Kidney (tissue), 14 donors: Measurements from ENCODE around the gene KIF5C. TPM values are rescaled to one million over a fixed set of nuclear protein-coding genes. Genes with fewer than 3 reads are reported as not detected.

Source experiments
- DNase-seq, 5 donors: peaks; one replicate each; pipeline ENCODE4 v3.0.0-alpha.2; 2013 to 2020
- FAIRE-seq: peaks from 2 replicates; lab custom pipeline; 2012; peaks lifted over from hg19 to GRCh38; lab: Jason Lieb, UNC
- H3K27ac ChIP-seq, 2 donors: one replicate each; pipeline ENCODE4 v1.7.0; 2013; ENCODE audit warnings: low read depth in 2 of 2, low read length in 2 of 2, inconsistent platforms in 1 of 2
- H3K27me3 ChIP-seq: one replicate; pipeline ENCODE4 v1.7.1; 2013; ENCODE audit warnings: low read length, inconsistent platforms; ENCODE audit not compliant: control insufficient read depth, insufficient read depth
- H3K36me3 ChIP-seq, 3 donors: one replicate each; pipeline versions ENCODE4 v1.7.0 to v1.7.1; 2013; ENCODE audit warnings: low read length in 3 of 3, control low read depth in 1 of 3, inconsistent platforms in 1 of 3; ENCODE audit not compliant: insufficient read depth in 3 of 3, control insufficient read depth in 2 of 3
- H3K4me1 ChIP-seq, 3 donors: one replicate each; pipeline versions ENCODE4 v1.7.0 to v1.7.1; 2013; ENCODE audit warnings: low read length in 3 of 3, inconsistent platforms in 1 of 3, low read depth in 1 of 3; ENCODE audit not compliant: control insufficient read depth in 2 of 3, insufficient read depth in 2 of 3
- H3K4me3 ChIP-seq, 3 donors: one replicate each; pipeline versions ENCODE4 v1.7.0 to v1.8.1; 2013; ENCODE audit warnings: low read length in 3 of 3, control low read depth in 1 of 3, inconsistent platforms in 1 of 3
- H3K9ac ChIP-seq, 3 donors: one replicate each; pipeline versions ENCODE4 v1.7.0 to v1.7.1; 2013; ENCODE audit warnings: low read length in 3 of 3, control low read depth in 1 of 3, inconsistent platforms in 1 of 3
- H3K9me3 ChIP-seq, 3 donors: one replicate each; pipeline versions ENCODE4 v1.7.0 to v1.7.1; 2013; ENCODE audit warnings: low read length in 3 of 3, control low read depth in 1 of 3, inconsistent platforms in 1 of 3; ENCODE audit not compliant: control insufficient read depth in 2 of 3, insufficient read depth in 1 of 3
- CTCF ChIP-seq: IDR thresholded peaks from 3 replicates; pipeline ENCODE4 v1.5.1; 2012; ENCODE audit warnings: mild to moderate bottlenecking, moderate library complexity, borderline replicate concordance; ENCODE audit not compliant: insufficient read depth; ENCODE audit errors: extremely low read depth
- intact Hi-C: fragments of 100-400 bp; cut with DNase I; formaldehyde crosslinking; loops from one replicate; pipeline ENCODE4 v1.11.1; 2022
- polyA plus RNA-seq: library from polyadenylated mRNA; stranded (reverse); fragments of 350-450 nt; fragmentation: Illumina TruSeq; extraction: RNeasy Lipid Tissue Mini Kit (QIAGEN cat#74804); gene quantifications from one replicate; pipeline ENCODE4 v1.2.3, GENCODE V29; 2014; ENCODE audit warnings: low read depth, low replicate concordance; ENCODE audit not compliant: insufficient read depth
- total RNA-seq: library from RNA; stranded (reverse); fragmentation: NEBNext Ultra II Directional; extraction: Animal tissue kit (Norgen Biotek cat#: 25700); gene quantifications from one replicate; pipeline ENCODE4 v1.2.1, GENCODE V29; 2021
- donor health status: control.
- donor health status: control.
- donor health status: control.
- donor health status: control.
- donor health status: control.
- donor health status: DM: yes; HTN: yes; CAD: no.
- donor health status: Normal renal cell carcinoma (clear cell type).

KIF5C gene
- total and polyA plus RNA-seq, 2 donors from 2014 or later, result 1.0 to 3.6 TPM

GRCh38 chr2:148944536-148944935 is 69.5 kb downstream of the KIF5C start:
- no peak overlapping the region for H3K9ac ChIP-seq
- no peak for FAIRE-seq
- no peaks in the 10 kb centered on the region for H3K27me3 ChIP-seq
- no peak for DNase-seq
- peaks cover 0 to 1% (median 0%) of the 10 kb centered on the region in 3 donors for H3K9me3 ChIP-seq
- H3K27ac ChIP-seq, result no peak overlapping the region
- H3K36me3 ChIP-seq, result no peaks in the 10 kb centered on the region
- TF ChIP-seq CTCF, result no peak
- H3K4me3 ChIP-seq, result no peak overlapping the region
- no peaks in the 10 kb centered on the region for H3K4me1 ChIP-seq
- intact Hi-C loops, result no loop called here

- no peaks in the 10 kb centered on the region for H3K27me3 ChIP-seq
- H3K4me1 ChIP-seq, result no peaks in the 10 kb centered on the region
- intact Hi-C loops, result no loop called here
- no peak for FAIRE-seq
- no peaks in the 10 kb centered on the region for H3K36me3 ChIP-seq
- peaks cover 0 to 1% (median 0%) of the 10 kb centered on the region in 3 donors for H3K9me3 ChIP-seq
- DNase-seq, result no peak
- no peak for TF ChIP-seq CTCF
- no peak overlapping the region for H3K9ac ChIP-seq
- H3K27ac ChIP-seq, result no peak overlapping the region
- H3K4me3 ChIP-seq, result no peak overlapping the region
Observed at GRCh38 chr2:148947299-148947698, 72.3 kb downstream of the KIF5C start.

GRCh38 chr2:148948868-148949267 is 73.8 kb downstream of the KIF5C start:
- Histone ChIP-seq H3K36me3 (no peaks in the 10 kb centered on the region), H3K4me3 (no peak overlapping the region), H3K9me3 (peaks cover 0 to 1% (median 0%) of the 10 kb centered on the region in 3 donors), H3K27ac (no peak overlapping the region), H3K9ac (no peak overlapping the region), H3K27me3 (no peaks in the 10 kb centered on the region), H3K4me1 (no peaks in the 10 kb centered on the region)
- FAIRE-seq (no peak), DNase-seq (peak in 2 of 5 donors; percentile 26 to 76)
- intact Hi-C loops, result no loop called here
- no peak for TF ChIP-seq CTCF

- intact Hi-C loops, result no loop called here
Observed at GRCh38 chr2:148949348-148949747, 74.3 kb downstream of the KIF5C start.

More at GRCh38 chr2:148949348-148949747, 74.3 kb downstream of the KIF5C start:
- Histone ChIP-seq H3K27me3 (no peaks in the 10 kb centered on the region), H3K4me1 (no peaks in the 10 kb centered on the region), H3K27ac (no peak overlapping the region), H3K9me3 (peaks cover 0 to 1% (median 0%) of the 10 kb centered on the region in 3 donors), H3K4me3 (no peak overlapping the region), H3K36me3 (no peaks in the 10 kb centered on the region), H3K9ac (no peak overlapping the region)
- DNase-seq, result no peak
- no peak for FAIRE-seq
- TF ChIP-seq CTCF, result no peak
